ENCODE results near the gene SSR1. TPM values are rescaled to one million over a fixed set of nuclear protein-coding genes. Genes with fewer than 3 reads are reported as not detected.

SSR1 gene
- 114 and 205 TPM in 2 replicates for total RNA-seq (2011; cell fraction: chromatin; rRNA removed; ENCODE audit: low replicate concordance)
- total RNA-seq (2011; cell fraction: nucleolus; rRNA removed) = 79.2 and 86.9 TPM in 2 replicates
- 142 and 219 TPM in 2 replicates for total RNA-seq (2011; cell fraction: nucleoplasm; rRNA removed)
- total RNA-seq (2014; rRNA removed) (75.7 and 87.7 TPM in 2 replicates), total RNA-seq (2014; rRNA removed; fragmentation: Illumina TruSeq; extraction: Trizol) (129 and 148 TPM in 2 replicates), total RNA-seq (2015; rRNA removed; fragmentation: Illumina TruSeq; extraction: Trizol) (94.0 and 97.4 TPM in 2 replicates), total RNA-seq (2021) (144 and 147 TPM in 2 replicates), polyA plus RNA-seq (2011; rRNA removed) (176 and 197 TPM in 2 replicates), polyA plus RNA-seq (2014; fragmentation: Illumina TruSeq; extraction: Trizol) (144 and 167 TPM in 2 replicates), polyA plus RNA-seq (2014; fragmentation: Nextera tagmentation; extraction: Ambion mirVana) (100 to 1,000 TPM; 212 to 220 TPM), polyA plus RNA-seq (2014; rRNA removed) (107 and 110 TPM in 2 replicates), polyA minus RNA-seq (2011; rRNA and poly(A)+ RNA removed) (241 and 283 TPM in 2 replicates), Bru-seq, nascent RNA (percentile 92 among the genes with signal in this experiment), BruChase-seq, experiment 1, labeled RNA remaining after a 2-hour chase (percentile 92 among the genes with signal in this experiment), BruChase-seq, experiment 2, labeled RNA remaining after a 6-hour chase (percentile 92 among the genes with signal in this experiment)
- polyA plus RNA-seq (2011; cell fraction: cytosol; rRNA removed) = 34.5 and 75.0 TPM in 2 replicates
- 38.8 and 65.1 TPM in 2 replicates for polyA plus RNA-seq (2011; cell fraction: nucleus; rRNA removed)
- polyA plus RNA-seq (2012) = 157 and 163 TPM in 2 replicates
- polyA minus RNA-seq (2011; cell fraction: cytosol; rRNA and poly(A)+ RNA removed) = 83.5 and 101 TPM in 2 replicates
- polyA minus RNA-seq (2011; cell fraction: nucleus; rRNA and poly(A)+ RNA removed) = 13.6 and 24.5 TPM in 2 replicates
- long read RNA-seq, experiment 1, full-length matches to known transcripts = 250 of 379 reads
- long read RNA-seq, experiment 1, partial matches to known transcripts = 11 of 379 reads
- long read RNA-seq, experiment 1, other reads (novel, unspliced or antisense) = 118 of 379 reads
- long read RNA-seq, experiment 2, full-length matches to known transcripts = 38 of 129 reads
- long read RNA-seq, experiment 2, partial matches to known transcripts = 10 of 129 reads
- long read RNA-seq, experiment 2, other reads (novel, unspliced or antisense) = 81 of 129 reads
- long read RNA-seq, experiment 3, full-length matches to known transcripts = 129 of 150 reads
- long read RNA-seq, experiment 3, partial matches to known transcripts = 5 of 150 reads
- long read RNA-seq, experiment 3, other reads (novel, unspliced or antisense) = 16 of 150 reads

DNA sequence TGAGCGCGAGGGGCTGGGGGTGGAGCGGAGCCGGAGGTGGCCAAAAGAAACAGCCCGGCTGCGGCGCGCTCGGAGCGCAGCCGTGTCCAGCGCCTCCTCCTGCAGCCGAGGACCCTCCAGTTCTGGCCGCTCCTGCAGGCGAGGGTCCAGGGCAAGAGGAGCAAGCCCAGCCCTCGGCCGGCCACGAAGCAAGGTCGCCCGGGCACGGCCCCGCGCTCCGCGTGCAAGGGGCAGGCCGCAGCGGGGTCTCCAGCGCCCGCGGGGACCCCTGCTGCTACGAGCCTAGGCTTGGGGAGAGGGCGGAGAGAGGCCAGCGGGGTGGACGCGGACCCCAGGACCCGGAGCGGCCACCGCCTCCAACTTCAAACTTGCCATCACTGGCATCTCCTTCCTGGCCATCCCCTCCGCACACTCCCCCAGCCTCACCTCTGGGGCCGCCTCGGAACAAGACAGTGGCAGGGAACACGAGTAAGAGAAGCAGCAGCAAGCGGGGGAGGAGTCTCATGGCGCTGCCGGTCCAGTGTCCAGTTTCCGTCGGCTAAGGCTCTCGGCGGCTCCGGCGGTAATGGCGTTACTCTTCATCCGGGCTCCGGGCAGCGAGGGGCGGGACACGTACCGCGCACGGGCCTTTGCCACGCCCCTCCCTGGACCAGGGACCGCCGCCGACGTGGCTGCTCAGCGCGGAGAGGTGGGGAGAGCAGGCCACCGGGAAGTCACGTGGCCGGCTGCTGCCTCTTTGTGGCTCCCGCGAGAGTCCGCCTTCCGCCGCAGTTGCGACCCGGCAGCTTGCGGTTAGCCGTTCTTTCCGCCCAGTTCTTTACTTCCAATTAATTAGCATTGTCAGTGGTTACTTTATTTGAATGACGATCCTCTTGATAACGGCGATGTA, at the start of gene SSR1:
SSR1 (minus strand) TSS at position 584 of the 889 bp plus-strand sequence; CDS start at position 505, 79 bp downstream.
- Histone ChIP-seq H3K9me3 (replicated peaks; ENCODE audit: control insufficient read depth, insufficient read depth, low read depth, low read length) (peaks cover 3% of the 10 kb centered on the region; the same call in 1 of the 2 replicates), H4K20me1 (replicated peaks; ENCODE audit: control insufficient read depth, insufficient read depth, low read length) (no peaks in the 10 kb centered on the region; the same call in 1 of the 2 replicates), H3K4me1 (replicated peaks in 1 of 2; ENCODE audit: control insufficient read depth in 2 of 2, insufficient read depth in 2 of 2, low read length in 2 of 2) (peaks cover 19 to 29% of the 10 kb centered on the region in 2 experiments; a peak in 4 of 5 replicates), H3K79me2 (ENCODE audit: control insufficient read depth, insufficient read depth, low read length) (peaks cover 52% of the 10 kb centered on the region), H3K27ac (ENCODE audit: extremely low read depth, low read depth, low read length) (peak within 1 kb of the TSS; percentile 81), H3K9me1 (ENCODE audit: control insufficient read depth, insufficient read depth, low read length) (no peaks in the 10 kb centered on the region), H3K36me3 (ENCODE audit: control insufficient read depth, insufficient read depth, low read length) (peaks cover 33% of the 10 kb centered on the region), H3K9ac (ENCODE audit: insufficient read depth in 1 of 2, low read depth in 2 of 2, low read length in 2 of 2) (peak within 1 kb of the TSS; percentile 92 to 95), H3K27me3 (ENCODE audit: control insufficient read depth in 2 of 2, insufficient read depth in 2 of 2, low read length in 2 of 2) (no peaks in the 10 kb centered on the region), H2AFZ (ENCODE audit: low read depth, low read length) (peak within 1 kb of the TSS; percentile 90), H3K4me3 (peak within 1 kb of the TSS; percentile 93), H3K4me2 (ENCODE audit: insufficient read depth, low read length) (peak within 1 kb of the TSS; percentile 98)
- 1% methylated on average over 77 of the region's 83 CpGs for WGBS (ENCODE audit: insufficient coverage, low coverage, missing lambda C conversion rate)
- intact Hi-C loops (cut with micrococcal nuclease) = loop anchor here (1.0 to 2.0 kb wide), 2 partner anchors 26 to 77 kb away; no protein-coding TSS in a partner anchor
- FAIRE-seq (peak; percentile 94), ATAC-seq (peak; percentile 98), DNase-seq (ENCODE audit: extremely low read depth in 1 of 4, low spot score in 3 of 4) (peak; percentile 99)
- POLR2A ChIA-PET = interaction anchor here (0.6 to 2.5 kb wide), 16 partner anchors 9 to 1295 kb away, joined by 3 to 14 read pairs (median 4); no protein-coding TSS in a partner anchor
- CTCF ChIA-PET (ENCODE audit: low intra/inter-chr PET ratio) = no interaction called here
- BruUV-seq (replicated peaks) = no TSS peak
- in situ Hi-C loops (cut with MboI) = no loop called here
- TF ChIP-seq STAT5A (IDR thresholded peaks at IDR 0.05; ENCODE audit: borderline replicate concordance, low read length) (no peak), CREB1 (IDR thresholded peaks at IDR 0.05) (peak; percentile 78), CREB1 (CRISPR knock-in tag; IDR thresholded peaks at IDR 0.05) (peak; percentile 83), POLR2AphosphoS2 (IDR thresholded peaks at IDR 0.05; ENCODE audit: low read length) (no peak), ILF3 (IDR thresholded peaks at IDR 0.05; ENCODE audit: borderline replicate concordance) (no peak), ZNF551 (CRISPR knock-in tag; IDR thresholded peaks at IDR 0.05) (no peak), RBFOX2 (IDR thresholded peaks at IDR 0.05; ENCODE audit: low read depth, low read length) (peak; percentile 100)
- TF ChIP-seq, protein P1, sequence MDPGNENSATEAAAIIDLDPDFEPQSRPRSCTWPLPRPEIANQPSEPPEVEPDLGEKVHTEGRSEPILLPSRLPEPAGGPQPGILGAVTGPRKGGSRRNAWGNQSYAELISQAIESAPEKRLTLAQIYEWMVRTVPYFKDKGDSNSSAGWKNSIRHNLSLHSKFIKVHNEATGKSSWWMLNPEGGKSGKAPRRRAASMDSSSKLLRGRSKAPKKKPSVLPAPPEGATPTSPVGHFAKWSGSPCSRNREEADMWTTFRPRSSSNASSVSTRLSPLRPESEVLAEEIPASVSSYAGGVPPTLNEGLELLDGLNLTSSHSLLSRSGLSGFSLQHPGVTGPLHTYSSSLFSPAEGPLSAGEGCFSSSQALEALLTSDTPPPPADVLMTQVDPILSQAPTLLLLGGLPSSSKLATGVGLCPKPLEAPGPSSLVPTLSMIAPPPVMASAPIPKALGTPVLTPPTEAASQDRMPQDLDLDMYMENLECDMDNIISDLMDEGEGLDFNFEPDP (CRISPR knock-in tag; IDR thresholded peaks at IDR 0.05) = no peak
- TF ChIP-seq, protein P2, sequence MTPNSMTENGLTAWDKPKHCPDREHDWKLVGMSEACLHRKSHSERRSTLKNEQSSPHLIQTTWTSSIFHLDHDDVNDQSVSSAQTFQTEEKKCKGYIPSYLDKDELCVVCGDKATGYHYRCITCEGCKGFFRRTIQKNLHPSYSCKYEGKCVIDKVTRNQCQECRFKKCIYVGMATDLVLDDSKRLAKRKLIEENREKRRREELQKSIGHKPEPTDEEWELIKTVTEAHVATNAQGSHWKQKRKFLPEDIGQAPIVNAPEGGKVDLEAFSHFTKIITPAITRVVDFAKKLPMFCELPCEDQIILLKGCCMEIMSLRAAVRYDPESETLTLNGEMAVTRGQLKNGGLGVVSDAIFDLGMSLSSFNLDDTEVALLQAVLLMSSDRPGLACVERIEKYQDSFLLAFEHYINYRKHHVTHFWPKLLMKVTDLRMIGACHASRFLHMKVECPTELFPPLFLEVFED (CRISPR knock-in tag; conservative IDR thresholded peaks at IDR 0.05) = no peak
- TF ChIP-seq, protein P3, sequence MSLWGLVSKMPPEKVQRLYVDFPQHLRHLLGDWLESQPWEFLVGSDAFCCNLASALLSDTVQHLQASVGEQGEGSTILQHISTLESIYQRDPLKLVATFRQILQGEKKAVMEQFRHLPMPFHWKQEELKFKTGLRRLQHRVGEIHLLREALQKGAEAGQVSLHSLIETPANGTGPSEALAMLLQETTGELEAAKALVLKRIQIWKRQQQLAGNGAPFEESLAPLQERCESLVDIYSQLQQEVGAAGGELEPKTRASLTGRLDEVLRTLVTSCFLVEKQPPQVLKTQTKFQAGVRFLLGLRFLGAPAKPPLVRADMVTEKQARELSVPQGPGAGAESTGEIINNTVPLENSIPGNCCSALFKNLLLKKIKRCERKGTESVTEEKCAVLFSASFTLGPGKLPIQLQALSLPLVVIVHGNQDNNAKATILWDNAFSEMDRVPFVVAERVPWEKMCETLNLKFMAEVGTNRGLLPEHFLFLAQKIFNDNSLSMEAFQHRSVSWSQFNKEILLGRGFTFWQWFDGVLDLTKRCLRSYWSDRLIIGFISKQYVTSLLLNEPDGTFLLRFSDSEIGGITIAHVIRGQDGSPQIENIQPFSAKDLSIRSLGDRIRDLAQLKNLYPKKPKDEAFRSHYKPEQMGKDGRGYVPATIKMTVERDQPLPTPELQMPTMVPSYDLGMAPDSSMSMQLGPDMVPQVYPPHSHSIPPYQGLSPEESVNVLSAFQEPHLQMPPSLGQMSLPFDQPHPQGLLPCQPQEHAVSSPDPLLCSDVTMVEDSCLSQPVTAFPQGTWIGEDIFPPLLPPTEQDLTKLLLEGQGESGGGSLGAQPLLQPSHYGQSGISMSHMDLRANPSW (CRISPR knock-in tag; IDR thresholded peaks at IDR 0.05) = no peak
